ENCODE data around the gene ITPKC.

- TF ChIP-seq CTCF (IDR thresholded peaks at IDR 0.05) = no peak
- no peak for TF ChIP-seq POLR2AphosphoS5 (IDR thresholded peaks at IDR 0.05)
- no peak for TF ChIP-seq POLR2A (IDR thresholded peaks at IDR 0.05)
- no peak for TF ChIP-seq EP300 (IDR thresholded peaks at IDR 0.05; ENCODE audit: low read depth)
These were observed 31.3 kb upstream of the ITPKC start for GRCh38 chr19:40685563-40685962.
